GM19468 (cell line): Measurements from ENCODE around the gene CACNA1E.
"Not testable (repeated sequence)": the region's sequence is repeated elsewhere in the genome, so short reads cannot be mapped to it uniquely, and the experiment has no call there.

Experiments
- ATAC-seq: cut with Tn5 transposase; IDR thresholded peaks from one replicate; pipeline ENCODE4 v1.9.1; 2021; ENCODE audit warnings: mild to moderate bottlenecking, moderate library complexity, moderate number of reproducible peaks; ENCODE audit not compliant: unreplicated experiment; ENCODE audit errors: extremely low read depth

Gene CACNA1E

GRCh38 chr1:181846681-181847080 lies 363.4 kb downstream of the CACNA1E start:
- ATAC-seq, result no peak

GRCh38 chr1:181849071-181849470 lies 365.8 kb downstream of the CACNA1E start:
- no peak for ATAC-seq

- not testable (repeated sequence) for ATAC-seq
Measured at GRCh38 chr1:181854212-181854611, 370.9 kb downstream of the CACNA1E start.

- ATAC-seq, result no peak
Measured at GRCh38 chr1:181855380-181855779, 372.1 kb downstream of the CACNA1E start.
